H9 (cell line): ENCODE results near the gene SFI1. TPM values are rescaled to one million over a fixed set of nuclear protein-coding genes. Genes with fewer than 3 reads are reported as not detected.

Source experiments
- DNase-seq: peaks from one replicate; pipeline ENCODE4 v3.0.0-alpha.2; 2017
- H2AFZ ChIP-seq: one replicate; pipeline ENCODE4 v1.6.1; 2013; ENCODE audit warnings: mild to moderate bottlenecking, low read length, control low read depth, moderate library complexity
- H2AK5ac ChIP-seq: 2 replicates; pipeline ENCODE4 v1.6.1; 2013; ENCODE audit warnings: low read length, control low read depth, mixed read lengths; ENCODE audit not compliant: insufficient read length
- H2BK120ac ChIP-seq: one replicate; pipeline ENCODE4 v1.6.1; 2013; ENCODE audit warnings: low read depth, mild to moderate bottlenecking, low read length, control low read depth, inconsistent platforms; ENCODE audit not compliant: poor library complexity, severe bottlenecking
- H2BK12ac ChIP-seq: 2 replicates; pipeline ENCODE4 v1.6.1; 2013; ENCODE audit warnings: low read length, control low read depth, mixed read lengths, low read depth; ENCODE audit not compliant: insufficient read length
- H2BK15ac ChIP-seq: 2 replicates; pipeline ENCODE4 v1.6.1; 2013; ENCODE audit warnings: low read depth, low read length, control low read depth
- H2BK20ac ChIP-seq: one replicate; pipeline ENCODE4 v1.6.1; 2013; ENCODE audit warnings: low read depth, mild to moderate bottlenecking, low read length, control low read depth, inconsistent platforms; ENCODE audit not compliant: poor library complexity, severe bottlenecking
- H2BK5ac ChIP-seq: 2 replicates; pipeline ENCODE4 v1.6.1; 2013; ENCODE audit warnings: low read length, control low read depth, mixed read lengths; ENCODE audit not compliant: insufficient read length
- H3K14ac ChIP-seq: 2 replicates; pipeline ENCODE4 v1.6.1; 2013; ENCODE audit warnings: low read length, control low read depth; ENCODE audit not compliant: insufficient read depth
- H3K18ac ChIP-seq: 2 replicates; pipeline ENCODE4 v1.6.1; 2013; ENCODE audit warnings: low read depth, mild to moderate bottlenecking, mixed read lengths, low read length, control low read depth; ENCODE audit not compliant: insufficient read length
- H3K23ac ChIP-seq: 2 replicates; pipeline ENCODE4 v1.6.1; 2013; ENCODE audit warnings: low read length, control low read depth, mixed read lengths, low read depth; ENCODE audit not compliant: insufficient read length
- H3K23me2 ChIP-seq: 2 replicates; pipeline ENCODE4 v1.6.1; 2013; ENCODE audit warnings: low read depth, mild to moderate bottlenecking, mixed read lengths, low read length, control low read depth; ENCODE audit not compliant: insufficient read length, poor library complexity, severe bottlenecking
- H3K27ac ChIP-seq: 2 replicates; pipeline ENCODE4 v1.5.1; 2013; ENCODE audit warnings: low read length, control low read depth, mixed read lengths, low read depth; ENCODE audit not compliant: insufficient read length
- H3K27me3 ChIP-seq: 2 replicates; pipeline ENCODE4 v1.6.1; 2013; ENCODE audit warnings: low read length, control low read depth, inconsistent platforms; ENCODE audit not compliant: insufficient read depth
- H3K4ac ChIP-seq: 2 replicates; pipeline ENCODE4 v1.6.1; 2013; ENCODE audit warnings: low read depth, mild to moderate bottlenecking, control low read depth, inconsistent platforms, low read length, moderate library complexity
- H3K4me1 ChIP-seq: 2 replicates; pipeline ENCODE4 v1.6.1; 2013; ENCODE audit warnings: low read length, control low read depth, inconsistent platforms; ENCODE audit not compliant: insufficient read depth
- H3K4me2 ChIP-seq: 2 replicates; pipeline ENCODE4 v1.6.1; 2013; ENCODE audit warnings: low read length, control low read depth, mixed read lengths; ENCODE audit not compliant: insufficient read length, insufficient read depth
- H3K56ac ChIP-seq: 2 replicates; pipeline ENCODE4 v1.6.1; 2013; ENCODE audit warnings: low read depth, mild to moderate bottlenecking, mixed read lengths, low read length, control low read depth; ENCODE audit not compliant: insufficient read length
- H3K79me1 ChIP-seq: 2 replicates; pipeline ENCODE4 v1.6.1; 2013; ENCODE audit warnings: low read depth, mild to moderate bottlenecking, moderate library complexity, low read length, control low read depth, inconsistent platforms; ENCODE audit not compliant: insufficient read depth, poor library complexity, severe bottlenecking
- H3K79me2 ChIP-seq: 2 replicates; pipeline ENCODE4 v1.6.1; 2013; ENCODE audit warnings: low read length, control low read depth, inconsistent platforms; ENCODE audit not compliant: insufficient read depth
- H3K9ac ChIP-seq: 2 replicates; pipeline ENCODE4 v1.6.1; 2013; ENCODE audit warnings: low read length, control low read depth, mixed read lengths; ENCODE audit not compliant: insufficient read length; ENCODE audit errors: extremely low read depth
- H3K9me3 ChIP-seq: one replicate; pipeline ENCODE4 v1.6.1; 2013; ENCODE audit warnings: low read depth, low read length, inconsistent platforms; ENCODE audit not compliant: control insufficient read depth
- H3T11ph ChIP-seq: one replicate; pipeline ENCODE4 v1.6.1; 2013; ENCODE audit warnings: mild to moderate bottlenecking, low read length, control low read depth, inconsistent platforms
- H4K20me1 ChIP-seq: one replicate; pipeline ENCODE4 v1.6.1; 2013; ENCODE audit not compliant: control insufficient read depth, insufficient read length, insufficient read depth
- H4K5ac ChIP-seq: 2 replicates; pipeline ENCODE4 v1.6.1; 2013; ENCODE audit warnings: low read depth, mild to moderate bottlenecking, mixed read lengths, low read length, control low read depth; ENCODE audit not compliant: insufficient read length
- H4K8ac ChIP-seq: replicated peaks from 2 replicates; pipeline ENCODE4 v1.6.1; 2013; ENCODE audit warnings: low read length, control low read depth, mixed read lengths, low read depth; ENCODE audit not compliant: insufficient read length
- H4K91ac ChIP-seq: 2 replicates; pipeline ENCODE4 v1.6.1; 2013; ENCODE audit warnings: low read depth, mild to moderate bottlenecking, moderate library complexity, mixed read lengths, low read length, control low read depth; ENCODE audit not compliant: insufficient read length
- H3K27ac Mint-ChIP-seq, 3 experiments: 2 replicates in 2 of 3; 3 replicates in 1 of 3; pipeline ENCODE4 v1.8.0; 2020 to 2021; ENCODE audit warnings: mixed read lengths in 3 of 3, mild to moderate bottlenecking in 1 of 3, moderate library complexity in 1 of 3
- H3K27me3 Mint-ChIP-seq: 2 replicates; pipeline ENCODE4 v1.8.0; 2021; ENCODE audit warnings: low read depth, mild to moderate bottlenecking, moderate library complexity, mixed read lengths
- H3K36me3 Mint-ChIP-seq, 3 experiments: 2 replicates in 2 of 3; 3 replicates in 1 of 3; pipeline ENCODE4 v1.8.0; 2020 to 2021; ENCODE audit warnings: low read depth in 3 of 3, mixed read lengths in 3 of 3; ENCODE audit not compliant: insufficient read depth in 1 of 3
- H3K4me1 Mint-ChIP-seq, 2 experiments: 2 replicates each; pipeline ENCODE4 v1.8.0; 2020; ENCODE audit warnings: mixed read lengths in 2 of 2
- H3K4me3 Mint-ChIP-seq, 2 experiments: 2 replicates in 1 of 2; 3 replicates in 1 of 2; pipeline ENCODE4 v1.8.0; 2020 to 2021; ENCODE audit warnings: mild to moderate bottlenecking in 2 of 2, mixed read lengths in 2 of 2, moderate library complexity in 1 of 2
- H3K9me3 Mint-ChIP-seq, 2 experiments: 2 replicates in 1 of 2; 3 replicates in 1 of 2; pipeline ENCODE4 v1.8.0; 2020; ENCODE audit warnings: mild to moderate bottlenecking in 2 of 2, mixed read lengths in 2 of 2, moderate library complexity in 1 of 2
- WGBS: extraction: QIAGEN DNeasy Blood & Tissue Kit; methylation state at CpG from one replicate; pipeline ENCODE4 v1.1.7; 2013; ENCODE audit warnings: missing lambda C conversion rate, low lambda C conversion rate, mixed read lengths; ENCODE audit not compliant: insufficient read length; ENCODE audit errors: extremely low coverage; 5-methylcytosine and 5-hydroxymethylcytosine counted together
- total RNA-seq: library from RNA; stranded (reverse); gene quantifications from 2 replicates; pipeline ENCODE4 v1.2.1, GENCODE V29; 2021
- TF ChIP-seq, protein P1 (sequence below): fragments of 200-600 bp; sonication (generic); conservative IDR thresholded peaks from 3 replicates; pipeline ENCODE4 v1.8.0; 2021; ENCODE audit warnings: antibody characterized with exemption, mild to moderate bottlenecking

SFI1 gene
- total RNA-seq, 1 experiment from 2014 or later = 26.4 TPM

DNA sequence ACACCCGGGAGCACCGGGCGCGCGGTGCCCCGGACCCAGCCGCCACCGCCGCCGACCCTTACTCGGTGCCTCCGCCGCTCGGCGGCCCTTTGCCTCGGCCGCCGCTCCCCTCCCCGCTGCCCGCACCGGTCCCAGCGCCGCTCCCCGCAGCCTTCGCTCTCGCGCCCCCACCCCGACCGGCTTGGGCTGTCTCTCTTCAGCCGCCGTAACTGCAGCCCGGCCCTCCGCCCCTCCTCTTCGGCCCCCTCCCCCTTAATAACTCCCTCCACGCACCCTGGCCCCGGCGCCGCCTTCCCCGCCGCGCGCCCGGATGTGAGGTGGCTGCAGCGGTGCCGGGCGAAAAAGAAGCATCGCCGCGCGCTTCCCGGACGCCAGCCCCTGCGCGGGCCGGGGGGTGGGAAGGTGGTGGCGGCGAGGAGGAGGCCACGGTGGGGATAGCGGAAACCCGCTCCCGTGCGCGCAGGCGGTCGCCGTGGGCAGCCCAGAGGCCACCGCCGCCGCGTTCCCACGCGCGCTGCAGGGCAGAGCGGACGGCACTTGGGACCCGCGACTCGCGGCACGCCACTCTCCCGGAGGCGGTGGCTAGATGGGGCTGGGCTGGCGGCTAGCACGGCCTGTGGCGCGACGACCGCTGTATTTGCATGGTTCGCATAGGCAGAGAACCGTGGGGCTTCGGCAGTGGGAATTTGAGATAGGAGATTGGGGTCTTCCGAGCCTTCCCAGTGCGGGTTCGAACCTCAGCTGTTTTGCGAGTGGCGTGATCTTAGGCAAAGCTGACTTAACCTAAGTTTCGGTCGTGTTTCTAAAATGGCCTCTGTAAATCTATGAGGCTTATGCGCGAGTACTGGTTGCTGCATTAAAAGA is 6.5 kb upstream of the SFI1 start, which contains the start of gene EIF4ENIF1:
TSS of gene EIF4ENIF1 (minus strand) at position 211 of the 864 bp plus-strand sequence. CDS start 1,124 bp downstream, outside the sequence.
- no peaks in the 10 kb centered on the region for H3K9me3 Mint-ChIP-seq
- no peaks in the 10 kb centered on the region for H3K79me2 ChIP-seq
- WGBS = no CpG with 5 or more reads among the region's 100 CpGs
- peak within 1 kb of the TSS; percentile 70 for H3K18ac ChIP-seq
- peak within 1 kb of the TSS; percentile 87 to 91 (median 89) for H3K27ac Mint-ChIP-seq
- TF ChIP-seq, protein P1, sequence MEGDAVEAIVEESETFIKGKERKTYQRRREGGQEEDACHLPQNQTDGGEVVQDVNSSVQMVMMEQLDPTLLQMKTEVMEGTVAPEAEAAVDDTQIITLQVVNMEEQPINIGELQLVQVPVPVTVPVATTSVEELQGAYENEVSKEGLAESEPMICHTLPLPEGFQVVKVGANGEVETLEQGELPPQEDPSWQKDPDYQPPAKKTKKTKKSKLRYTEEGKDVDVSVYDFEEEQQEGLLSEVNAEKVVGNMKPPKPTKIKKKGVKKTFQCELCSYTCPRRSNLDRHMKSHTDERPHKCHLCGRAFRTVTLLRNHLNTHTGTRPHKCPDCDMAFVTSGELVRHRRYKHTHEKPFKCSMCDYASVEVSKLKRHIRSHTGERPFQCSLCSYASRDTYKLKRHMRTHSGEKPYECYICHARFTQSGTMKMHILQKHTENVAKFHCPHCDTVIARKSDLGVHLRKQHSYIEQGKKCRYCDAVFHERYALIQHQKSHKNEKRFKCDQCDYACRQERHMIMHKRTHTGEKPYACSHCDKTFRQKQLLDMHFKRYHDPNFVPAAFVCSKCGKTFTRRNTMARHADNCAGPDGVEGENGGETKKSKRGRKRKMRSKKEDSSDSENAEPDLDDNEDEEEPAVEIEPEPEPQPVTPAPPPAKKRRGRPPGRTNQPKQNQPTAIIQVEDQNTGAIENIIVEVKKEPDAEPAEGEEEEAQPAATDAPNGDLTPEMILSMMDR = no peak
- peak within 1 kb of the TSS; percentile 92 to 97 for H3K4me3 Mint-ChIP-seq
- no peak within 1 kb of the TSS for H3K27ac ChIP-seq
- H4K8ac ChIP-seq = no peak within 1 kb of the TSS
- H2BK5ac ChIP-seq = no peak within 1 kb of the TSS
- H2BK12ac ChIP-seq = no peak within 1 kb of the TSS
- peaks cover 33 to 34% of the 10 kb centered on the region in 2 experiments for H3K4me1 Mint-ChIP-seq
- H2AK5ac ChIP-seq = no peak within 1 kb of the TSS
- peak within 1 kb of the TSS; percentile 13 for H3K9ac ChIP-seq
- peaks cover 7% of the 10 kb centered on the region for H3K27me3 Mint-ChIP-seq
- H4K91ac ChIP-seq = no peak within 1 kb of the TSS
- peaks cover 7% of the 10 kb centered on the region for H3K23me2 ChIP-seq
- DNase-seq = peak; percentile 76
- no peak within 1 kb of the TSS for H2BK120ac ChIP-seq
- no peak within 1 kb of the TSS for H3T11ph ChIP-seq
- H3K4ac ChIP-seq = no peak within 1 kb of the TSS
- no peak within 1 kb of the TSS for H4K5ac ChIP-seq
- no peaks in the 10 kb centered on the region for H3K9me3 ChIP-seq
- no peak within 1 kb of the TSS for H2BK15ac ChIP-seq
- H3K56ac ChIP-seq = no peak within 1 kb of the TSS
- no peak within 1 kb of the TSS for H3K23ac ChIP-seq
- no peak within 1 kb of the TSS for H2AFZ ChIP-seq
- H3K27me3 ChIP-seq = no peaks in the 10 kb centered on the region
- peaks cover 10 to 35% (median 28%) of the 10 kb centered on the region in 3 experiments; a peak in 6 of 7 replicates for H3K36me3 Mint-ChIP-seq
- H3K79me1 ChIP-seq = no peaks in the 10 kb centered on the region
- peak within 1 kb of the TSS; percentile 11; the same call in 1 of the 2 replicates for H3K14ac ChIP-seq
- no peaks in the 10 kb centered on the region; the same call in 1 of the 2 replicates for H3K4me1 ChIP-seq
- H4K20me1 ChIP-seq = no peaks in the 10 kb centered on the region
- H2BK20ac ChIP-seq = no peak within 1 kb of the TSS
- H3K4me2 ChIP-seq = peak within 1 kb of the TSS; percentile 68
